ENCODE results near the gene ARL6IP1.

DNA sequence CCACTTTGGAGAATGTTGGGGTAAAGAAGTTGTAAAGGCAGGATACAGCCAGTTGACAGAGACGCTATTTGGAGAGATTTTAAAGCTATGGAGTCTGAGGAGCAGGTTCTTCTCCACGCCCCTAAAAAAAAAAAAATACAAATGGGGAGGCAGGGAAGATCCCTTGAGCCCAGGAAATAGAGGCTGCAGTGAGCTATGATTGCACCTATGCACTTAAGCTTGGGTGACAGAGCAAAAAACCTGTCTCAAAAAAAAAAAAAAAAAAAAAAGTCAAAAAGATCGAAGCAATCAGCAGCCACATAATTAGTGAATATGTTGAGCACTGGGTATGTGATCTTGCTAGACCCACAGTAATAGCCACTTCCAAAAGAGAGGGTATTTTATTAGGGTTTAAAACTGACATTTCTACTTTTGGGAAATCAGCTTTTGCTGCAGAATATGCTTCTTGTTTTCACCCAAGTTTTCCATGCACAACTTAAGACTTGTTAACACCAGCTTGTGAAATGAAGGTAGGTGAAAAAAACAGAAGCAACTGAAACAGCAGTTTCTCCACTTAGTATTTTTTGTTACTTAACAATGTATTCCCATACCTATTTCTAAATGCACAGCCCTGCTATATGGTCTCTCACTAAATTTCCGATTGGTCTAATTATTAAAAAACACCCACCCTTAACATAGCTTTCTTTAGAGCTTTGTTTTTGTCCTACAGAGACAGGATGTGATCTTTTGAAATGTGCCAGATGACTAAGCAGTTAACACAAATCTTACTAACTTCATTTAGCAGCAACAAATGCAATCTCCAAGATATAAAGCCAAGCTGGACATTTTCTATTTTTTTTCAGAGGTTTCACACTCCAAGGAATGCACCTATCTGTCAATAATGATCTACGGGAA lies 2.5 kb upstream of the ARL6IP1 start:
- TF ChIP-seq EZH2 (IDR thresholded peaks at IDR 0.05; ENCODE audit: insufficient read depth, low read length), result no peak
- TF ChIP-seq, protein P1, sequence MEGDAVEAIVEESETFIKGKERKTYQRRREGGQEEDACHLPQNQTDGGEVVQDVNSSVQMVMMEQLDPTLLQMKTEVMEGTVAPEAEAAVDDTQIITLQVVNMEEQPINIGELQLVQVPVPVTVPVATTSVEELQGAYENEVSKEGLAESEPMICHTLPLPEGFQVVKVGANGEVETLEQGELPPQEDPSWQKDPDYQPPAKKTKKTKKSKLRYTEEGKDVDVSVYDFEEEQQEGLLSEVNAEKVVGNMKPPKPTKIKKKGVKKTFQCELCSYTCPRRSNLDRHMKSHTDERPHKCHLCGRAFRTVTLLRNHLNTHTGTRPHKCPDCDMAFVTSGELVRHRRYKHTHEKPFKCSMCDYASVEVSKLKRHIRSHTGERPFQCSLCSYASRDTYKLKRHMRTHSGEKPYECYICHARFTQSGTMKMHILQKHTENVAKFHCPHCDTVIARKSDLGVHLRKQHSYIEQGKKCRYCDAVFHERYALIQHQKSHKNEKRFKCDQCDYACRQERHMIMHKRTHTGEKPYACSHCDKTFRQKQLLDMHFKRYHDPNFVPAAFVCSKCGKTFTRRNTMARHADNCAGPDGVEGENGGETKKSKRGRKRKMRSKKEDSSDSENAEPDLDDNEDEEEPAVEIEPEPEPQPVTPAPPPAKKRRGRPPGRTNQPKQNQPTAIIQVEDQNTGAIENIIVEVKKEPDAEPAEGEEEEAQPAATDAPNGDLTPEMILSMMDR (IDR thresholded peaks at IDR 0.05; ENCODE audit: insufficient read depth, low read depth, low read length), result no peak
